ENCODE measurements around the gene EIPR1.

Gene EIPR1

DNA sequence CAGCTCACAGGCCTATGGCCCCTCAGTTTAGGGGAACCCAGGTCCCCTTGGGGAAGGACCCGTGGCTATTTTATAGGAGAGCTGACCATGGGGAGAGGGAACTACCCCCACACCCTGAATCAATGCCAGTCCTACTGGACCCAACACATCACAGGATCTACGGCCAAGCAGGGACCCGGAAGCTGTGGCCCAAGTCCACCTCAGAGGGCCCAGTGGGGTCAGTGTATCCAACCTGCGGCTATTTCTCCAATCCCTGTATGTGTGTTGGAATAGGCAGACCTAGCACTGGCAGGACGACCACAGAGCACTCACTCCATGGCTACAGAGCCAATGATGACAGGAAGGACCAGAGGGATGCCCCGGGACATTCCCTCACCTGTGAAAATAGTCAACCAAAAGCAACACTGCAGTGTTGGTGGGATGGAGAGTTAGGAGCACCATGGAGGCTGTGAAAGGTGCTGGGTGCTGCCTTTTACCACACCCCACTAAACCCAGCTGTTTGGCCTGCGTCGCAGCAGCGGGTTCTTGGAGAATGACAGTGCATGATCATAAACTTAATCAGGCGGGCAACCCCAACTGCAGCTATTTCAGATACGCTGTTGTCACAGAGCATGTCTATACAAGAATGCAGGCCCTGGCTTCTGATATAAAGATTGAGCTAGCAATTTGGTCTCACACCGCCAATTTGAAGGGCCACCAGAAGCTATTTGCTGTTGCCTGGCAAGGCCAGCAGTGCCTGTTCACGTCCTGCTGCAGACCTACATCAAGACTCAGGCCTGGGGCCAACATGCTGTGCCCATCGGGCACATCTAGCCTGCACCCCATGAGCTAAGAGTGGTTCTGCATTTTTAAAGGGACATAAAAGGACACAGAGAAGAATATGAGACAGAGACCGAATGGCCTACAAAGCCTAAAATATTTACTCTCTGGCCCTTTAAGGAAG is 110.4 kb downstream of the EIPR1 start:
- DNase-seq: no peak

- no peak for DNase-seq
These were observed 111.4 kb downstream of the EIPR1 start for GRCh38 chr2:3265981-3266924.

DNA sequence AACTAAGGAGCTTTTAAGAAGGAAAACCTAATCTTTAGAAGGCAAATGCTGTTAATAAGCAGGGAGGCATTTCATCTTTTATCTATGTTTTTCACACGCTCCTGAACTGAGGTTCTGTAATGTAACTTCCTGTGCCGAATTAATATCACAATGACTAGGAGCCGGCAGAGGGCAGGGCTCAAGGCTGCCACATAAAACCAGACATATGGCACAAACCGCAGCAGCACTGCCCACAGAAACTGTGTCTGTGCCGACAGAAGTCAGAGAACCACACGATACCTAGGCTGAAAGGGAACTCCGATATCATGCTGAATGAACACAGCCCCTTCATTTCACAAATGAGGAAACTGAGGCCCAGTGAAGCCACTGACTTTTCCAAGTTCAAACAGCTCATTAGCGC is 112.1 kb downstream of the EIPR1 start:
- DNase-seq: no peak

DNA sequence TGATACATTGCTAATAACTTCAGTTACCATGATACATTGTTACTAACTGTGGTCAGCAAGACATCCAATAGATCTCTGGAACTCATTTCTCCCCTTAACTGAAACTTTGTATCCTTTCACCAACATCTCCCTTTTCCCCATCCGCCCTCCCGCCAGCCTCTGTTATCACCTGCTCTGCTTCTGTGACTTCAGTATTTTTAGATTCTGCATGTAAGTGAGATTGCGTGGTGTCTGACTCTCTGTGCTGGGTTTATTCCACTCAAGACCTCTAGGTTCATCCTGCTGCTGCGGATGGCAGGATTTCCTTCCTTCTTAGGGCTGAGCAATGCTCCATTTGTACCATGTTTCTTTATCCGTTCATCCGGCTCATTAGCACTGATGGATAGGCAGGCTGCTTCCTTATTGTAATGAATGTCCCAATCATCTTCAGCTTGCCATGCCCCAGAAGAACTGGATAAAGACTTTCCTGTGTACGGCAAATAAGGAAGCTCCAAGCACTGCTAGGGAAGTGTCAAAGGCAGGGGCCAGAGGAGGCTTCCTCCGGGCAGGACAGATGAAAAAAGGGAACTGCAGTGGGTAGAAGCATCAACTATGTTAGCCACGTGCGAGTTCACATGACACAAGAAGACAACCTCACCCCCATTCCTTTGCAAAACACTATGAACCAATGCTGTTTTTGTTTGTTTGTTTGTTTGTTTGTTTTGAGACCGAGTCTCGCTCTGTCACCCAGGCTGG is 113.4 kb downstream of the EIPR1 start:
- DNase-seq: no peak

GRCh38 chr2:3263487-3263886 is 114.1 kb downstream of the EIPR1 start:
- DNase-seq: no peak

- DNase-seq: no peak
These were observed 114.9 kb downstream of the EIPR1 start for GRCh38 chr2:3262437-3263388.

DNA sequence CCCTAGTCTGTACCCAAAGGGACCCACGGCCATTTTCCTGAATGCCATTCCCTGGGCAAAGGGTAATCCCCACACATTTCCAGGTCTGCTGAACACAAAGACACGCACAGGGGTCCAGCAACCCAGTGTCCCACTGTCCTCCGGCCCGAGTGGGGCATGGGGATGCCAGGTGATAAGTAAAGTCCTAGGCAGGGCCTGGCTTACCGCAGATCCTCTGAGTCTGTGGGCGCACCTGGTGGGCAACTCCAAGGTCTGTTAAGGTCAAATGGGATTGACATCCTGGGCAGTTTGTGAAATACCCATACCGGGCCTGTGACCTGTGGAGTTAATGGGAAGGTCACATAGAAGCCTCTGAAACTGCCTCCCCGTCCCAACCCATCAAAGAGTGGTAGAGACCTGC is 116.1 kb downstream of the EIPR1 start:
- no peak for DNase-seq

DNA sequence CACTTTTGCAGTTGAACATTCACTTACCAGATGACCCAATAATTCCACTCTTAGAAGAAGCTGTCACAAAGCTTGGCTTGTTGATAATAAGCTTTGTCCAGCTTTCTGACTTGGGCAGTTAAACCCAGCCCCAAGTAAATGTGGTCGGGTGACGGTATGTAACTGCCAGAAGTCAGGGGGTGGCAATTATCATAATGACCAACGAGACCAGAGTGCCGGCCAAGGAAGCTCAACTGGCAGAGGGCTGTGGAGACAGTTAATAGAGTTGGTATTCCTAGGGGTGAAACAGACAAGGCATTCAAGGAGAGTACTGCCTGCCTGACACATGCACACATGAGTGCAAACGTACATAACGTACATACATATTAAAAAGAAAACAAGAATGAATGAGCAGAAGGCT is 116.7 kb downstream of the EIPR1 start:
- DNase-seq: no peak

- DNase-seq: no peak
These were observed 119.8 kb downstream of the EIPR1 start for GRCh38 chr2:3257826-3258225.

GRCh38 chr2:3257166-3257565 is 120.5 kb downstream of the EIPR1 start:
- no peak for DNase-seq

DNA sequence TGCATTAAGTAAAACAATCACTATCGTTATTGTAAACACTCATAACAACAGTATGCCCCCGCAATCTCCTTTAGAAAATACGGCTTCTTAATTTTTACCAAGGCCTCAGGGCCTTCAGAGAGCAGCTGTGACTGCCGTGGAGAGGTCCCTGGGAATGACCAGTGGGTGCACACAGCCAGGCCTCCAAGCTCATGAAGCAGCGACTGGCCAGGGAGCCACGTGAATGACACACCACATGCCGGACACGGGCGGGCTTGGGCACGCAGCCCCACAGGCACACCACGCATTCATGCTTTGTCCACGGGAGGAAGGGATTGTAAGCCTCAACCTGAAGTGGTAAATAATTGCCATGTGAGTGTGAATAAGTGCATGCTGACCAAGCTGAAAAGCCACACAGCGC is 121.0 kb downstream of the EIPR1 start:
- DNase-seq: no peak

GRCh38 chr2:3256157-3256556 is 121.5 kb downstream of the EIPR1 start:
- DNase-seq: no peak

- no peak for DNase-seq
These were observed 123.1 kb downstream of the EIPR1 start for GRCh38 chr2:3254442-3254941.

- DNase-seq: no peak
These were observed 123.6 kb downstream of the EIPR1 start for GRCh38 chr2:3253913-3254441.

GRCh38 chr2:3251946-3252345 is 125.7 kb downstream of the EIPR1 start:
- DNase-seq: no peak

DNA sequence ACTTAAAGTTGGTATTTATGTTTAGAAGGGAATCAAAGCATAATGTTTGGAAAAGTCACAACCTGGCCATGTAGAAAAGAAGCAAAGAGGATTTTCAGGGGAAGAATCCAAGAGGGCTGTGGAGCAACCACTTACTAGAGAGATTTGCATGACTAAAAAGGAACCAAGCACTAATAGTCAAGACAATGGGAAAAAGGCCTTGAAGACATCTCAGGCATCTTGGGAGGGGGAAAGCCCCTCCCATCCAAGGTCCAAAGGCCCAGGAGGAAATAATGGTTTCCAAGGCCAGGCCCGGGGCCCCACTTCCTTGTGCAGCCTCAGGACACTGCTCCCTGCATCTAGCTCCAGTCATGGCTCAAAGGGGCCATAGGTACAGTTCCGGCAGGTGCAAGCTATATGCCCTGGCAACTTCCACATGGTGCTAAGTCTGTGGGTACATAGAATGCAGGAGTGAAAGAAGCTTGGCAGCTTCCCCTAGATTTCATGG is 128.1 kb downstream of the EIPR1 start:
- DNase-seq: no peak

DNA sequence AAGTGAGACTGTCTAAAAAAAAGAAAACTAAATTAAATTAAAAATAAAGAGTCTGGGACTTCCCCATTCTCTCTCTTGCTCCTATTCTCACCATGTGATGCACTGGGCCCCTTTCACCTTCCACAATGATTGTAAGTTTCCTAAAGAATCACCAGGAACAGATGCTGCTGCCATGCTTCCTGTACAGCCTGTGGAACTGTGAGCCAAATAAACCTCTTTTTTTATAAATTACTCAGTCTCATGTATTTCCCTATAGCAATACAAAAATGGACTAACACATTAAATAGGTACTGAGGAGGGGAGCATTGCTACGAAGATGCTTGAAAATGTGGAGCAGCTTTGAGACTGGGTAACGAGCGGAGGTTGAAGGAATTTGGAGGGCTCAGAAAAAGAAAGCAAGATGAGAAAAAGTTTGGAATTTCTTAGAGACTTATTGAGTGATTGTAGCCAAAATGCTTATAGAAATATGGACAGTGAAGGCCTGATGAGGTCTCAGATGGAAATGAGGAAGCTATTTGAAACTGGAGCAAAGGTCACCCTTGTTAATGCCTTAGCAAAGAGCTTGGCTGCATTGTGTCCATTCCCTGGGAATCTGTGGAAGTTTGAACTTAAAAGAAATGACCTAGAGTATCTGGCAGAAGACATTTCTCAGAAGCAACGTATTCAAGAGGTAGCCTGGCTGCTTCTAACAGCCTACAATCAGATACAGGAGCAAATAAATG is 128.7 kb downstream of the EIPR1 start:
- no peak for DNase-seq

GRCh38 chr2:3246928-3247714 is 130.5 kb downstream of the EIPR1 start:
- no peak for DNase-seq

DNA sequence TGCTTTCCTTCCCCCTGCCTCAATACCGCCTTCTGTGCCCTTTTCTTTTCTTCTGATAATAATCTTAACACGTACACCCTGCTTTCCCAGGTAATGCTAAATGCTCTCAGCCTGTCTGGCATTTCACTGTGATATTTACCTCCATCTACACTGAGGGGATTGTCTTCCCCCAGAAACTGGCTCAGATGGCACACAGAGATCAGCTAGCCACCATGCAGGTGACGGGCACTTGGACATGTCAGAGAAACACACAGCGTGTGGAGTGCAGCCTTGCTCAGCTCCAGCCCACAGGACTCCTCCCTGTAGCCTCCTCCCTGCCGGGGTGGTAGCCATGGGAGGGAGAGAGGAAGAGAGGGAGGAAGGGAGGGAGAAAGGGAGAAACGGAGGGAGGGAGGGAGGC is 131.2 kb downstream of the EIPR1 start:
- no peak for DNase-seq

GRCh38 chr2:3244486-3244885 is 133.1 kb downstream of the EIPR1 start:
- no peak for DNase-seq
